ENCODE data around the gene ADAMTS2.

DNA sequence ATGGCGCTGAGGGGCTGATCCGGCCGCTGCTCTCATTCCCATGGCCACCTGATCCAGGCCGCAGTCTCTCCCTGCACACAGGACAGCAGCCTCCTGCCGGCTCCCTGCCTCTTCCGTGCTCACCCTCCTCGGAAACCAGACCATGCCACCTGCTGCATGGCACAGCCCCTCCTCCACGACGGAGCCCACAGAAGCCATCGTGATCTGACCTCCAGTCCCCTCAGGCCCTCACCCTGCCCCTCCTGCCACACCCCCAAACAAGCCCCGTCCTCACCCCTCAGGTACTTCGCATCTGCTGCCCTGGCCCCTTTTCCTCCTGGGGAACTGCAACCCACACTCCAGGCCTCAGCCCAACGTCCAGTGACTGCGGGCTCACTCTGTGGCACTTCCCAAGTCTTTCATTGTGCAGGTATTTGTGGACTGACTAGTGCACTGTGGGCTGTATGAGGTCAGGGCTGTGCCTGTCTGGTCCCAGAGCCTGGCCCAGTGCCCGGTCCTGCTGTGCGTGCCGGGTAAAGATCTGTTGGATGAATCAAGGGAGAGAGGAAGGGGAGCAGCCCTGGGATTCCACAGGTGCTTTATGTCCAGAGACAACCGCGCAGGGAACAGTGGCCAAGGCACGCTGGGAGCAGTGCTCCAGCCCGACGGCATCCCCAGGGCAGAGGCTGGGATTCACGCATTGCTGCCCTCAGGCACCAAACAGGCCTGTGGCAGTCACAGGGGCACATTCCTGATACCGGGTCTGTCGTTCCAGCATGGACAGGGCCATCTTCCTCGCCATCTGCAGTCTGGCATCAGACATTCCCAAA lies 86.1 kb downstream of the ADAMTS2 start:
- TF ChIP-seq EP300 (IDR thresholded peaks at IDR 0.05) (no peak), POLR2A (IDR thresholded peaks at IDR 0.05) (no peak), POLR2AphosphoS5 (IDR thresholded peaks at IDR 0.05) (no peak)
- TF ChIP-seq, protein P1, sequence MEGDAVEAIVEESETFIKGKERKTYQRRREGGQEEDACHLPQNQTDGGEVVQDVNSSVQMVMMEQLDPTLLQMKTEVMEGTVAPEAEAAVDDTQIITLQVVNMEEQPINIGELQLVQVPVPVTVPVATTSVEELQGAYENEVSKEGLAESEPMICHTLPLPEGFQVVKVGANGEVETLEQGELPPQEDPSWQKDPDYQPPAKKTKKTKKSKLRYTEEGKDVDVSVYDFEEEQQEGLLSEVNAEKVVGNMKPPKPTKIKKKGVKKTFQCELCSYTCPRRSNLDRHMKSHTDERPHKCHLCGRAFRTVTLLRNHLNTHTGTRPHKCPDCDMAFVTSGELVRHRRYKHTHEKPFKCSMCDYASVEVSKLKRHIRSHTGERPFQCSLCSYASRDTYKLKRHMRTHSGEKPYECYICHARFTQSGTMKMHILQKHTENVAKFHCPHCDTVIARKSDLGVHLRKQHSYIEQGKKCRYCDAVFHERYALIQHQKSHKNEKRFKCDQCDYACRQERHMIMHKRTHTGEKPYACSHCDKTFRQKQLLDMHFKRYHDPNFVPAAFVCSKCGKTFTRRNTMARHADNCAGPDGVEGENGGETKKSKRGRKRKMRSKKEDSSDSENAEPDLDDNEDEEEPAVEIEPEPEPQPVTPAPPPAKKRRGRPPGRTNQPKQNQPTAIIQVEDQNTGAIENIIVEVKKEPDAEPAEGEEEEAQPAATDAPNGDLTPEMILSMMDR (IDR thresholded peaks at IDR 0.05), result no peak
